Panc1 (cell line): ENCODE results near the gene MAGI2. TPM values are rescaled to one million over a fixed set of nuclear protein-coding genes. Genes with fewer than 3 reads are reported as not detected.

Experiments used
- ATAC-seq: fragments of 200-7000 bp; cut with Tn5 transposase; 2 replicates; pipeline ENCODE4 v1.9.1; 2020; ENCODE audit warnings: mild to moderate bottlenecking, moderate library complexity
- BruUV-seq: library from RNA; stranded (reverse); fragments of 400-500 nt; replicated peaks from 2 replicates; lab custom pipeline; 2021; lab: Mats Ljungman, UMichigan
- CTCF ChIA-PET: fragments of 300-600 bp; sonication (Branson Sonifier 250); formaldehyde crosslinking; loops from one replicate; lab custom pipeline; 2022; ENCODE audit warnings: antibody characterized with exemption; lab: Charles Lee
- POLR2A ChIA-PET: fragments of 300-600 bp; sonication (Branson Sonifier 250); formaldehyde crosslinking; loops from one replicate; lab custom pipeline; 2022; ENCODE audit warnings: antibody characterized with exemption; lab: Charles Lee
- DNase-seq: peaks from one replicate; pipeline ENCODE4 v3.0.0-alpha.2; 2010; ENCODE audit warnings: low read depth, low spot score
- H3K27ac ChIP-seq: 2 replicates; pipeline ENCODE4 v1.5.1; 2011; ENCODE audit warnings: mild to moderate bottlenecking, low read length, inconsistent platforms
- H3K27me3 ChIP-seq: fragments of 200-500 bp; sonication (Bioruptor generic); 2 replicates; pipeline ENCODE4 v1.6.0; 2014; ENCODE audit warnings: low read length, inconsistent platforms; ENCODE audit not compliant: control insufficient read depth, insufficient read depth
- H3K36me3 ChIP-seq: fragments of 200-500 bp; sonication (Bioruptor generic); 2 replicates; pipeline ENCODE4 v1.5.1; 2014; ENCODE audit warnings: inconsistent platforms, mild to moderate bottlenecking, low read length, moderate library complexity; ENCODE audit not compliant: control insufficient read depth, insufficient read depth
- H3K4me1 ChIP-seq: 2 replicates; pipeline ENCODE4 v1.5.1; 2011; ENCODE audit warnings: inconsistent platforms, mild to moderate bottlenecking, low read length, moderate library complexity; ENCODE audit not compliant: control insufficient read depth, insufficient read depth
- H3K4me3 ChIP-seq, 2 experiments: 2 replicates each; pipeline ENCODE4 v1.5.1; 2011 to 2012; ENCODE audit warnings: low read depth in 2 of 2, low read length in 2 of 2, mild to moderate bottlenecking in 2 of 2, inconsistent platforms in 1 of 2, moderate library complexity in 1 of 2
- H3K9me3 ChIP-seq: fragments of 200-500 bp; sonication (Bioruptor generic); 2 replicates; pipeline ENCODE4 v1.5.1; 2014; ENCODE audit warnings: low read depth, mild to moderate bottlenecking, inconsistent platforms, low read length, moderate library complexity; ENCODE audit not compliant: control insufficient read depth, insufficient read depth
- CTCF ChIP-seq: fragments of 450-650 bp; IDR thresholded peaks from 2 replicates; pipeline ENCODE4 v1.5.1; 2017; ENCODE audit warnings: mild to moderate bottlenecking
- POLR2AphosphoS5 ChIP-seq: IDR thresholded peaks from 2 replicates; pipeline ENCODE4 v1.6.1; 2012; ENCODE audit warnings: mild to moderate bottlenecking, low read depth, low read length, moderate library complexity
- REST ChIP-seq, 2 experiments: IDR thresholded peaks; 2 replicates each; pipeline ENCODE4 v1.6.1; 2011 to 2012; ENCODE audit warnings: low read depth in 2 of 2, control low read depth in 1 of 2, low read length in 1 of 2, mild to moderate bottlenecking in 1 of 2, moderate library complexity in 1 of 2; ENCODE audit not compliant: insufficient read depth in 1 of 2
- SIN3A ChIP-seq: IDR thresholded peaks from 2 replicates; pipeline ENCODE4 v1.6.1; 2012; ENCODE audit warnings: low read depth, mild to moderate bottlenecking, low read length, moderate library complexity, borderline replicate concordance; ENCODE audit not compliant: insufficient read depth
- TCF7L2 ChIP-seq: IDR thresholded peaks from 2 replicates; pipeline ENCODE4 v1.6.1; 2011; ENCODE audit warnings: mild to moderate bottlenecking, low read depth, low read length, inconsistent platforms
- in situ Hi-C: cut with HindIII; loops from 2 replicates; pipeline ENCODE4 v1.10.0; 2016; ENCODE audit warnings: low sequenced_read_pairs, low pct_unique_long_range_greater_than_20kb
- intact Hi-C: fragments of 100-400 bp; cut with micrococcal nuclease; formaldehyde crosslinking; loops from one replicate; pipeline ENCODE4 v1.10.0; 2022; ENCODE audit not compliant: unreplicated experiment
- total RNA-seq: library from RNA; stranded (reverse); gene quantifications from one replicate; pipeline ENCODE4 v1.2.1, GENCODE V29; 2021; ENCODE audit not compliant: unreplicated experiment

MAGI2 gene
- total RNA-seq, 1 experiment from 2014 or later: 5.4 TPM

DNA sequence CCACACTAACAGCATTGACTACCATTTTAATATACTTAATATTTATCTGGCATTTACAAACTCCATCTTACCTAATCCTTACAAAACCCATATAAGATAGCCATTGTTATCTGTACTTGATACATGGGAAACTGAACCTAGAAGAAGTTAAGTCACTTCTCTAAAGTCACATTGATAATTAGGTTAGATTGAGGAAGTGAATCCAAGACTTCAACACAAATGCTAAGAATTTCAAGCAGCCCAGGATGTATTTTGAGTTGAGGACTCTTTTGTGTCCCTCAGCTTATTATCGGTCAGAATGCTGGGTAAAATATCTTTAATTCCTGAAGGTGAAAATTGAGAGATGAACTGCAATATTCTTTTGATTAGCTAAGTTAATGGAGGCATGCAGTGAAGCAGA is 1189.4 kb downstream of the MAGI2 start:
- no peaks in the 10 kb centered on the region for H3K9me3 ChIP-seq
- ATAC-seq (no peak), DNase-seq (no peak)
- in situ Hi-C loops: no loop called here
- H3K4me3 ChIP-seq: no peak overlapping the region
- H3K27ac ChIP-seq: no peak overlapping the region
- BruUV-seq: no TSS peak
- no peaks in the 10 kb centered on the region for H3K36me3 ChIP-seq
- CTCF ChIA-PET: no interaction called here
- no peaks in the 10 kb centered on the region for H3K4me1 ChIP-seq
- intact Hi-C loops: no loop called here
- H3K27me3 ChIP-seq: peaks cover 7% of the 10 kb centered on the region; the same call in 1 of the 2 replicates
- POLR2A ChIA-PET: no interaction called here
- TF ChIP-seq REST (IDR thresholded peaks at IDR 0.05; ENCODE audit: insufficient read depth in 1 of 2, low read depth in 2 of 2, low read length in 1 of 2) (no peak), POLR2AphosphoS5 (no peak), TCF7L2 (no peak), SIN3A (no peak), CTCF (no peak)

GRCh38 chr7:78261739-78262138 is 1191.7 kb downstream of the MAGI2 start:
- ATAC-seq (no peak), DNase-seq (no peak)
- no peak for TF ChIP-seq REST (IDR thresholded peaks at IDR 0.05; ENCODE audit: insufficient read depth in 1 of 2, low read depth in 2 of 2, low read length in 1 of 2)
- no peak for TF ChIP-seq SIN3A
- TF ChIP-seq CTCF: no peak
- TF ChIP-seq POLR2AphosphoS5: no peak
- TF ChIP-seq TCF7L2: no peak
- peaks cover 7% of the 10 kb centered on the region; the same call in 1 of the 2 replicates for H3K27me3 ChIP-seq
- H3K4me1 ChIP-seq: no peaks in the 10 kb centered on the region
- intact Hi-C loops: no loop called here
- CTCF ChIA-PET: no interaction called here
- no peak overlapping the region for H3K27ac ChIP-seq
- POLR2A ChIA-PET: no interaction called here
- no peaks in the 10 kb centered on the region for H3K36me3 ChIP-seq
- no peaks in the 10 kb centered on the region for H3K9me3 ChIP-seq
- no peak overlapping the region for H3K4me3 ChIP-seq
- in situ Hi-C loops: no loop called here
- no TSS peak for BruUV-seq
